ENCODE results near the gene ZC3H12C.
A peak's percentile ranks its signal among the peaks of the same experiment; 100 is the strongest.

Gene ZC3H12C

GRCh38 chr11:110093407-110094297 is 460 bp downstream of the ZC3H12C start:
- intact Hi-C loops (cut with DNase I): loop anchor here (10.0 kb wide), 2 partner anchors 81 to 149 kb away; no protein-coding TSS in a partner anchor
- peak; percentile 27 to 87 (median 73) for DNase-seq

- intact Hi-C loops (cut with DNase I): loop anchor here (10.0 kb wide), 2 partner anchors 80 to 150 kb away; no protein-coding TSS in a partner anchor
- no peak for DNase-seq
Measured at GRCh38 chr11:110094298-110095285, 1.4 kb downstream of the ZC3H12C start.

DNA sequence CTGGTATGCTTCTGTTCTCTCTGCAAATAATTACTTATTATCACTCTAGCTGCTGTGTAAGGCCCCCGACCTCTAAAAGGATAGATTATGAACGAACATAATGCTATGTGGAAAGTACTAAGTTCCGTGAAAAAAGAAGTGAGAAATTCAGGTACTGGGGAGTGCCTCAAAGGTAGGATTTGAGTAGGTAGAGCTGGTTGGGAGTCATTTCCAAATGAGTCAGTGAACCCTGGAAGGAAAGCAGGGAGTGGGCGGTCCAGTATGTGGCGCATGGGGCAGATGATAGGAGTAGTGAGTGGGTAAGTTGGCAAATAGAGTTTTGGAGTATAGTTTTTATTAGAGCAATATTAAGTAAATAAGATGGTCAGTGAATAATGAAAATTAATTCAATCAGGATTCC is 2.4 kb downstream of the ZC3H12C start:
- peak in 23 of 42 donors; percentile 11 to 75 (median 44) for DNase-seq
- intact Hi-C loops (cut with DNase I): loop anchor here (10.0 kb wide), 2 partner anchors 79 to 151 kb away; no protein-coding TSS in a partner anchor

GRCh38 chr11:110096496-110096895 is 3.3 kb downstream of the ZC3H12C start:
- intact Hi-C loops (cut with DNase I): loop anchor here (10.0 kb wide), 2 partner anchors 78 to 152 kb away; no protein-coding TSS in a partner anchor
- no peak for DNase-seq

DNA sequence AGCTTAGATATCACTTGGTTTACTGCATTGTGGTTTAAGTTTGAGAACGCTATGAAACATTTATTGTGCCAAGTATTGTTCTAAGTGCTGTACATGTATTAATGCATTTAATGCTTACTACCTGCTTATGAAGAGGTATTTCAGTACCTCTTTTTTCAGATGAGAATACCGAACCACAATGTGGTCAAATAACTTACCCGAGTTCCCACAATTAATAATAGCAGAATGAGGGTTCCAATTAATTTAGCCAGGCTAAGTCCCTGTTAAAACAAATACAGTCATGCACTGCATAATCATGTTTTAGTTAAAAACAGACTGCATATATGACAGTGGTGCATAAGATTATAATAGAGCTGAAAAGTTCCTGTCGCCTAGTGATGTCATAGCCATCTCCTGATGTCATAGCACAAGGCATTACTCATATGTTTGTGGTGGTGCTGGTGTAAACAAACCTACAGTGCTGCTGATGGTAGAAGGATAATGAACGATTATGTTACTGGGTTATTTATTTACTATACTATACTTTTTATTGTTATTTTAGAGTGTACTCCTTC is 4.3 kb downstream of the ZC3H12C start:
- intact Hi-C loops (cut with DNase I): loop anchor here (10.0 kb wide), 2 partner anchors 77 to 153 kb away; no protein-coding TSS in a partner anchor
- no peak for DNase-seq

GRCh38 chr11:110098645-110099044 is 5.5 kb downstream of the ZC3H12C start:
- no peak for DNase-seq
- intact Hi-C loops (cut with DNase I): loop anchor here (10.0 kb wide), 2 partner anchors 76 to 154 kb away; no protein-coding TSS in a partner anchor

- intact Hi-C loops (cut with DNase I): no loop called here
- no peak for DNase-seq
Measured at GRCh38 chr11:110100476-110101240, 7.5 kb downstream of the ZC3H12C start.

GRCh38 chr11:110106713-110107274 is 13.6 kb downstream of the ZC3H12C start:
- intact Hi-C loops (cut with DNase I): no loop called here
- no peak for DNase-seq

- intact Hi-C loops (cut with DNase I): no loop called here
- DNase-seq: peak in 3 of 42 donors; percentile 13 to 34 (median 19)
Measured at GRCh38 chr11:110110854-110111253, 17.7 kb downstream of the ZC3H12C start.

GRCh38 chr11:110112457-110112856 is 19.3 kb downstream of the ZC3H12C start:
- intact Hi-C loops (cut with DNase I): no loop called here
- DNase-seq: no peak

DNA sequence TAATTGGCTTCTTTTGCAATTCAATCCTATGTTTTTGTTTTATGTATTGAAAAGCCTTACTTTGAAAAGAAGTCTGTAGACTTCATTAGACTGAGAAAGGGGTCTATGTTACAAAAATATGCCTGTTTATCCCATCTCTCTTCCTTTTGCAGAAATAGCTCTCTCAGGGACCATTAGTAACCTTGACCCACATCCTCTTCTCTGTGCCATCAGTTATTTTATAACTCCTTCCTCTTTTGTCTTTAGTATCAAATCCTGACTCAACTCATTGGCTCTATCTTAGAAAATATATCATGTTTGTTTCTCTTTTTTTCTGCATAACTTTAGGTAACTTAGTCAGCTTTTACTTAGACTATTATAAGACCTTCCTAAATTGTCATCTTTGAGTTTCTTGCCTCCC is 20.3 kb downstream of the ZC3H12C start:
- DNase-seq: no peak

GRCh38 chr11:110113973-110114372 is 20.8 kb downstream of the ZC3H12C start:
- intact Hi-C loops (cut with DNase I): no loop called here
- DNase-seq: no peak

More for the DNA sequence above, 20.3 kb downstream of the ZC3H12C start:
- intact Hi-C loops (cut with DNase I): no loop called here

DNA sequence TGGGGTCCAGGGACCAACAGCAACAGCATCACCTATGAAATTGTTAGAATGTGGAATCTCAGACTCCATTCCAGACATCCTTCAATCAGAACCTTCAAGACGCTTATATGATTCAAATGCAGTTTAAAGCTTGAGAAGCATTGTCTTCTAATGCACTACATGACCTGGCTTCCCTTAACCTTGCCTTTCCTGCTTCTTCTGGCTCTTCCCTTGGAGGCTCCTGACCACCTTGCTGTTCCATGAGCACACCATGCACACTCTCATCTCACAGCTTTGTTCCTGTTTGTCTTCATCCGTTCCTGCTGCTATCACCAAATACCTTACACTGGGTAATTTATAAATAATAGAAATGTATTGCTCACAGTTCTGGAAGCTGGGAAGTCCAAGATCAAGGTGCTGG is 26.1 kb downstream of the ZC3H12C start:
- intact Hi-C loops (cut with DNase I): no loop called here
- DNase-seq: no peak

- no peak for DNase-seq
- intact Hi-C loops (cut with DNase I): no loop called here
Measured at GRCh38 chr11:110121204-110121603, 28.0 kb downstream of the ZC3H12C start.

DNA sequence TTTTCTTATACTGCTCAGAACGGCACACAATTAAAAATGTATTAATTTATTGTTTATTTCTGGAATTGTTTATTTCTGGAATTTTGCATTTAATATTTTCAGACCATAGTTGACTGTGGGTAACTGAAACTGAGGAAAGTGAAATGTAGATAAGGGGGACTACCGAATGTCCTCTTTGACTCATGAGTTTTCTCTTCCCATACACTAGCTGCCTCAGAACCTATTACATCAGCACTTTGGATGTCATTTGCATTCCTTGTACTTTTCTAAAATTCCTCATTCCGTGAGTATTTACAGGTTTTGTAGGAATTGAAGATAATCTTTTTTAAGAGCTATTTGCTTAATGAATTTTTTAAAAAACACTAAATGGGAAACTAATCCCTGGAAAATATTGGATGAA is 29.8 kb downstream of the ZC3H12C start:
- intact Hi-C loops (cut with DNase I): no loop called here
- no peak for DNase-seq

GRCh38 chr11:110124605-110125004 is 31.4 kb downstream of the ZC3H12C start:
- intact Hi-C loops (cut with DNase I): no loop called here
- DNase-seq: no peak

DNA sequence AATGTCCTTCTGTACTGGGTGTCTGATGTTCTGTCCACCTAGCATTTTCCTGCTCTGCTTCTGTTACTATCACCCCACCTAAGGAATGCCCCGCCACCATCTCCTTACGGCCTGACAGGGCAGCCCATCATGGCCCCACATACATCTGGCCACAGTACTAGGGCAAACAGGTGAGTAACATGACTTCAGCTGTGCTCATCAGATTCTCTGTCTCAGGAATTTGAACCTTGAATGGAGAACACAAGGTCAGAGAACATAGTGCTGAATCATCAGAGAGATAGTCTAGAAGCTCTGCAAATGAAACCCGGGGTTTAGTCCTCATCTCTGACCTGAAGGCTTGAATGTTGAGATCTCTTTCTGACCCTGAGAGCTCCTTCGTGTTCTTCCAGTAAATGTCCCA is 32.4 kb downstream of the ZC3H12C start:
- no peak for DNase-seq
- intact Hi-C loops (cut with DNase I): no loop called here

DNA sequence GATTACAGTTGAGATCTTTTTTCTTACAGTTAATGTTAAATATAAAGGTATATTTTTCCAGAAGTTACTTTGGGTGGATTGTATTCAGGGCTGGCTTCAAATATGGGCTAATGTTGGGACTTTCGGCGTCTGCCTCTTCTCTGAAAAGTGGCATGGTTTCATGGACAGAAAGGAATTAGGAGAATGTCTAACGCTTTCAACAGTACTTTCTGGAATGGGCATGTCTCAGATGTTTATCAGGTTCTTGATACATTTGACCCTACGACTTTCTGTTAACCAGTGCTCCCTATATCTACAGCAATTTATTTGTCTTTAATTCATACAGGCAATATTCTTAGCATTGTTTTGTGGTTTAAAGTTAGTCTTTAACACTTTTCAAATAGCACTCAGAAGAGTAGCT is 33.7 kb downstream of the ZC3H12C start:
- DNase-seq: no peak
- intact Hi-C loops (cut with DNase I): no loop called here

Data from head of caudate nucleus (tissue), 42 donors.